Lower lobe of right lung (tissue), 2 donors: ENCODE data around the gene CACNA1A. TPM values are rescaled to one million over a fixed set of nuclear protein-coding genes. Genes with fewer than 3 reads are reported as not detected.
"Not testable (repeated sequence)": the region's sequence is repeated elsewhere in the genome, so short reads cannot be mapped to it uniquely, and the experiment has no call there.

Source experiments
- ATAC-seq, 2 donors: fragments of 200-7000 bp; cut with Tn5 transposase; one replicate each; pipeline ENCODE4 v1.9.1; 2020 to 2022; ENCODE audit warnings: mild to moderate bottlenecking in 2 of 2, moderate library complexity in 2 of 2
- DNase-seq: peaks from one replicate; pipeline ENCODE4 v3.0.0-alpha.2; 2020
- H3K27ac ChIP-seq: fragments of 200-600 bp; one replicate; pipeline ENCODE4 v1.8.0; 2022
- H3K27me3 ChIP-seq: fragments of 200-600 bp; one replicate; pipeline ENCODE4 v1.8.0; 2022; ENCODE audit warnings: low read depth
- H3K36me3 ChIP-seq: fragments of 200-600 bp; one replicate; pipeline ENCODE4 v1.8.0; 2022; ENCODE audit warnings: mild to moderate bottlenecking
- H3K4me1 ChIP-seq: fragments of 200-600 bp; one replicate; pipeline ENCODE4 v1.8.0; 2022
- H3K4me3 ChIP-seq: fragments of 200-600 bp; one replicate; pipeline ENCODE4 v1.8.0; 2022; ENCODE audit warnings: mild to moderate bottlenecking
- H3K9me3 ChIP-seq: fragments of 200-600 bp; one replicate; pipeline ENCODE4 v1.8.0; 2022
- intact Hi-C: fragments of 100-400 bp; cut with DNase I; formaldehyde crosslinking; loops from one replicate; pipeline ENCODE4 v1.11.0; 2022
- total RNA-seq: library from RNA; stranded (reverse); fragmentation: NEBNext Ultra II Directional; extraction: Animal tissue kit (Norgen Biotek cat#: 25700); gene quantifications from one replicate; pipeline ENCODE4 v1.2.1, GENCODE V29; 2021
- TF ChIP-seq, protein P1 (sequence below): fragments of 200-600 bp; IDR thresholded peaks from one replicate; pipeline ENCODE4 v1.8.0; 2022; ENCODE audit warnings: antibody characterized with exemption, mild to moderate bottlenecking
- donor health status: DM: no; HTN: yes; CAD: no; lungs with severe emphysema.

The CACNA1A gene
- total RNA-seq, 1 donor from 2014 or later: 0.71 TPM

DNA sequence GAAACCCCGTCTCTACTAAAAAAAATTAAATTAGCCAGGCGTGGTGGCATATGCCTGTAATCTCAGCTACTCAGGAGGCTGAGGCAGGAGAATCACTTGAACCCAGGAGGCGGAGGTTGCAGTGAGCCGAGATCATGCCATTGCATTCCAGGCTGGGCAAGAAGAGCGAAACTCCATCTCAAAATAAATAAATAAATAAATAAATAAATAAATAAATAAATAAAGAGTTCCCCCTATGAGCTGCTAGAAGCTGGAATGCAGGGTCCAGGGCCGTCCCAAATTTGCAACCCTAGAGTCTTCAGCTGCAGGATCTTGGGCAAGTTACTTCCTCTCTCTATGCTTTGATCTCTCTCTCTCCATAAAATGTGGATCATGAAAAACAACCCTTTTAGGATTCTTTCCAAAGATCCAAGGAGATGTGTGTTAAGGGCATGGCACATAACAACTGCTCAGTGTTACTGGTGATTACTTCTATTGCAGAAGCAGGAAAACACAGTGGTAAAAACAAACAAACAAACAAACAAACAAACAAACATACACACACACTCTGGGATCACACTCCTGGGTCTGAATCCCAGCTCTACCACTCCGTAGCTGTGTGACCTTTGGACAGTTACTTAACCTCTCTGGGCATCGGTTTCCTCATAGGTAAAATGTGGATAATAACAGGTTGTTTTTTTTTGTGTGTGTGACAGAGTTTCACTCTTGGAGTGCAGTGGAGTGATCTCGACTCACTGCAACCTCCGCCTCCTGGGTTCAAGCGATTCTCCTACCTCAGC lies 78.8 kb downstream of the CACNA1A start:
- DNase-seq (no peak), ATAC-seq (no peak)
- TF ChIP-seq, protein P1, sequence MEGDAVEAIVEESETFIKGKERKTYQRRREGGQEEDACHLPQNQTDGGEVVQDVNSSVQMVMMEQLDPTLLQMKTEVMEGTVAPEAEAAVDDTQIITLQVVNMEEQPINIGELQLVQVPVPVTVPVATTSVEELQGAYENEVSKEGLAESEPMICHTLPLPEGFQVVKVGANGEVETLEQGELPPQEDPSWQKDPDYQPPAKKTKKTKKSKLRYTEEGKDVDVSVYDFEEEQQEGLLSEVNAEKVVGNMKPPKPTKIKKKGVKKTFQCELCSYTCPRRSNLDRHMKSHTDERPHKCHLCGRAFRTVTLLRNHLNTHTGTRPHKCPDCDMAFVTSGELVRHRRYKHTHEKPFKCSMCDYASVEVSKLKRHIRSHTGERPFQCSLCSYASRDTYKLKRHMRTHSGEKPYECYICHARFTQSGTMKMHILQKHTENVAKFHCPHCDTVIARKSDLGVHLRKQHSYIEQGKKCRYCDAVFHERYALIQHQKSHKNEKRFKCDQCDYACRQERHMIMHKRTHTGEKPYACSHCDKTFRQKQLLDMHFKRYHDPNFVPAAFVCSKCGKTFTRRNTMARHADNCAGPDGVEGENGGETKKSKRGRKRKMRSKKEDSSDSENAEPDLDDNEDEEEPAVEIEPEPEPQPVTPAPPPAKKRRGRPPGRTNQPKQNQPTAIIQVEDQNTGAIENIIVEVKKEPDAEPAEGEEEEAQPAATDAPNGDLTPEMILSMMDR: no peak
- Histone ChIP-seq H3K36me3 (no peaks in the 10 kb centered on the region), H3K4me1 (no peaks in the 10 kb centered on the region), H3K27ac (no peak overlapping the region), H3K27me3 (no peaks in the 10 kb centered on the region), H3K4me3 (no peak overlapping the region), H3K9me3 (no peaks in the 10 kb centered on the region)
- intact Hi-C loops: no loop called here

DNA sequence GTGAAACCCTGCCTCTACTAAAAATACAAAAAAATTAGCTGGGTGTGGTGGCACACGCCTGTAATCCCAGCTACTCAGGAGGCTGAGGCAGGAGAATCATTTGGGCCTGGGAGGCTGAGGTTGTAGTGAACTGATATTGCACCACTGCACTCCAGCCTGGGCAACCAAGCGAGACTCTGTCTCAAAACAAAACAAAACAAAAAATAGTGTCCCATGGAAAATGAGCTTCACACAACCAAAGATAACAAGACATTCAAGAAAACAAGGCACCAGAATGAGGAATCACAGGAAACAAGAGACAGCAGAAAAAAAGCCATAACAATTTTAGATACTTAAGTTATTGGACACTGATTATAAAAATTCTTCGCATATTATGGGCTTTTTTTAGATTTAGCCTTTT lies 80.4 kb downstream of the CACNA1A start:
- H3K27ac ChIP-seq, ATAC-seq, H3K4me3 ChIP-seq, DNase-seq, H3K36me3 ChIP-seq, H3K4me1 ChIP-seq, H3K27me3 ChIP-seq, H3K9me3 ChIP-seq, intact Hi-C loops: not testable (repeated sequence)

DNA sequence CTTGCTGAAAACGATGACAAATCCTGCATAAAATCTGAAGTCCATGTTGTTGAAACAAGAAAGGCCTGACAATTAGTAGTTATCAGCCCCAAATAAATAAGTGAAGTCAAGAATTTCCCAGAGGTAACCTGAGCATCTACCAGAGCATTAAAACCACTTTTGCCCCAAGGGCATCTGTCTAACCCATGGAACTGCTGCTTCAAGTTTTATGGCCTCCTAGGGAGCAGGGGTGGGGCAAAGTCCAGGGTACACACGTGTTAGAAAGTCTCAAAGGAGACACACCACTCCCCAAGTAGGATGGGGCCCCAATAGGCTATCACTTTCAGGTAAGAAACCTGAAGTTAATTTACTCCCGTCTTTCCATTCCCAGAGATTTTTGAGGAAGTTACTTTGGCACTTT lies 81.1 kb downstream of the CACNA1A start:
- H3K27me3 ChIP-seq: no peaks in the 10 kb centered on the region
- TF ChIP-seq, protein P1: no peak
- H3K4me1 ChIP-seq: no peaks in the 10 kb centered on the region
- ATAC-seq (no peak), DNase-seq (no peak)
- no peak overlapping the region for H3K27ac ChIP-seq
- no peaks in the 10 kb centered on the region for H3K36me3 ChIP-seq
- no peak overlapping the region for H3K4me3 ChIP-seq
- no peaks in the 10 kb centered on the region for H3K9me3 ChIP-seq
- intact Hi-C loops: no loop called here

DNA sequence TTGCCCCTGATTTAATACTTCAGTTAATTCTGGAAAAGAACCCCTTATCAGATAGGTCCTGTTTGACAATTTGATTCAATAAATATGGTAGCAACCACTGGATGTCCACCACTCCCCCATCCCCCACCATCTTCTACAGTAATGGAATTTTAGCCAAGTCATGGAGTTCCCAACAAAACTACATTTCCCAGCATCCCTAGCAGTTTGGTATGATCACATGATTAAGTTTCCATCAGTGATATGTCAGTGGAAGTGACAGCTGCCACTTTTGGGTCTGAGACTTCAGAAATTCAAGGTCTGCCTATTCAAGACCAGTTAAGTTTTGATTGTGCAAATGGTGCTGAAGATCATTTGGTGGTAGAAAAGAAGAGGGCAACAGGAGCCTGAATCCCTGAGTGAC lies 85.5 kb downstream of the CACNA1A start:
- ATAC-seq: no peak
- no peak for DNase-seq
- intact Hi-C loops: no loop called here
- no peak overlapping the region for H3K27ac ChIP-seq
- no peaks in the 10 kb centered on the region for H3K27me3 ChIP-seq
- H3K9me3 ChIP-seq: no peaks in the 10 kb centered on the region
- TF ChIP-seq, protein P1: no peak
- H3K4me3 ChIP-seq: no peak overlapping the region
- no peaks in the 10 kb centered on the region for H3K4me1 ChIP-seq
- no peaks in the 10 kb centered on the region for H3K36me3 ChIP-seq

DNA sequence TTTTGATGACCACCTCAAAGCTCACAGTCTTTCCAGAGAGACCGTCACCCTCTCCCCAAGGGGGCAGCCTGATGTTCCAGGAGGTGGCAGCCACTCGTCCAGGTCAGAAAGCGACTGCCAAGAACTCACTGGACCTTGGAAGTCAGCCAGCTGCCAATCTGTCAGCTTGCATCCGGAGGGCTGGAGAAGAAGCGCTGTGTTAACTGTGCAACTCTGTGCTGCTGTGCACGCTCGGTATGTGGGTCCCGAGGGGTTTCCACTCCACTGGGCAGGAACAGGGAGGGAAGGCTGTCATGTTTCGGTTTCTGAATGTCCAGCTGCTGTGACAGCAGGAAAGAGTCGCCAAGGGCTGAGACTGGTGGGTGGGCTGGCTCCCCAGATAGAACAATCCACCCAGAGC lies 89.2 kb downstream of the CACNA1A start:
- Histone ChIP-seq H3K27ac (no peak overlapping the region), H3K27me3 (no peaks in the 10 kb centered on the region), H3K4me1 (no peaks in the 10 kb centered on the region), H3K9me3 (no peaks in the 10 kb centered on the region), H3K36me3 (no peaks in the 10 kb centered on the region), H3K4me3 (no peak overlapping the region)
- intact Hi-C loops: no loop called here
- ATAC-seq (no peak), DNase-seq (no peak)
- TF ChIP-seq, protein P1: no peak

DNA sequence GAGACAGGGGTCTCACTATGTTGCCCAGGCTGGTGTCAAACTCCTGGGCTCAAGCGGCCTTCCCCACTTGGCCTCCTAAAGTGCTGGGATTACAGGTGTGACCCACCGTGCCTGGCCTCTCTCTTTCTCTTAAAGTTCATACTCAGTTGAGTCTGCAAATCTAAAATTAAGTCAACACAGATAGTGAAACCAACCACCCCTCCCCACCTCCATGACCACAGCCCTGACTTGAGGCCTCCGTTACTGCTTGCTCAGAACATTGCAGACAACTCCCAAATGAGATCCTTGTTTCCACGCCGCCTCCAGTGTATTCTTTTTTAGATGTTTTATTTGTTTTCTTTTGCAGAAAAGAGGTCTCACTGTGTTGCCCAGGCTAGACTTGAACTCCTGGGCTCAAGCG lies 94.4 kb downstream of the CACNA1A start:
- intact Hi-C loops: no loop called here
- H3K9me3 ChIP-seq: no peaks in the 10 kb centered on the region
- ATAC-seq (no peak), DNase-seq (no peak)
- H3K36me3 ChIP-seq: no peaks in the 10 kb centered on the region
- no peaks in the 10 kb centered on the region for H3K4me1 ChIP-seq
- H3K27ac ChIP-seq: no peak overlapping the region
- H3K27me3 ChIP-seq: no peaks in the 10 kb centered on the region
- TF ChIP-seq, protein P1: no peak
- no peak overlapping the region for H3K4me3 ChIP-seq
